Measurements from ENCODE around the gene SFRP2. TPM values are rescaled to one million over a fixed set of nuclear protein-coding genes. Genes with fewer than 3 reads are reported as not detected.

SFRP2 gene
- total RNA-seq, 1 donor from 2014 or later = 49.8 TPM

DNA sequence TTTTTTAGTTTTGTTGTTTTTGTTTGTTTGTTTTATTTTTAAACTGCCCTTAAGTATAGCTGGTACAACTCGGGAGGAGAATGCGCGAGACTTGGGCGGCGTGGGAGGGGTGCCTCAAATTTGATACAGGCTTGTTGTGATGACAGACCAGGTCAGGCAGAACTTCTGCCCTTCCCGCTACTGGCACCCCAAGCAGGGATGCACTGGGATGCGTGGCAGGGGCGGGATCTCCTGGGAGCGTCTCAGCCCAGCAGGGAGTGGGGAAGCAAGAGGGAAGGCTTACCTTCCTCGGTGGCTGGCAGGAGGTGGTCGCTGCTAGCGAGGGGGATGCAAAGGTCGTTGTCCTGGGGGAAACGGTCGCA lies 851 bp downstream of the SFRP2 start:
- intact Hi-C loops (cut with DNase I) = loop anchor here (10.0 kb wide), 1 partner anchor 527 kb away; no protein-coding TSS in a partner anchor
- DNase-seq (ENCODE audit: extremely low spot score in 2 of 2) = no peak
- TF ChIP-seq POLR2AphosphoS5 (IDR thresholded peaks at IDR 0.05; ENCODE audit: insufficient read depth in 1 of 2, low read depth in 1 of 2) = no peak
- no peak for TF ChIP-seq POLR2A (IDR thresholded peaks at IDR 0.05)
- TF ChIP-seq, protein P1, sequence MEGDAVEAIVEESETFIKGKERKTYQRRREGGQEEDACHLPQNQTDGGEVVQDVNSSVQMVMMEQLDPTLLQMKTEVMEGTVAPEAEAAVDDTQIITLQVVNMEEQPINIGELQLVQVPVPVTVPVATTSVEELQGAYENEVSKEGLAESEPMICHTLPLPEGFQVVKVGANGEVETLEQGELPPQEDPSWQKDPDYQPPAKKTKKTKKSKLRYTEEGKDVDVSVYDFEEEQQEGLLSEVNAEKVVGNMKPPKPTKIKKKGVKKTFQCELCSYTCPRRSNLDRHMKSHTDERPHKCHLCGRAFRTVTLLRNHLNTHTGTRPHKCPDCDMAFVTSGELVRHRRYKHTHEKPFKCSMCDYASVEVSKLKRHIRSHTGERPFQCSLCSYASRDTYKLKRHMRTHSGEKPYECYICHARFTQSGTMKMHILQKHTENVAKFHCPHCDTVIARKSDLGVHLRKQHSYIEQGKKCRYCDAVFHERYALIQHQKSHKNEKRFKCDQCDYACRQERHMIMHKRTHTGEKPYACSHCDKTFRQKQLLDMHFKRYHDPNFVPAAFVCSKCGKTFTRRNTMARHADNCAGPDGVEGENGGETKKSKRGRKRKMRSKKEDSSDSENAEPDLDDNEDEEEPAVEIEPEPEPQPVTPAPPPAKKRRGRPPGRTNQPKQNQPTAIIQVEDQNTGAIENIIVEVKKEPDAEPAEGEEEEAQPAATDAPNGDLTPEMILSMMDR (IDR thresholded peaks at IDR 0.05) = no peak
- H3K27ac ChIP-seq = peak overlapping the region; percentile 41
- H3K4me3 ChIP-seq = peak overlapping the region; percentile 38 to 50
- no peaks in the 10 kb centered on the region for H3K9me3 ChIP-seq
- peaks cover 8% of the 10 kb centered on the region for H3K27me3 ChIP-seq
- H3K4me1 ChIP-seq = peaks cover 43% of the 10 kb centered on the region
- H3K36me3 ChIP-seq = no peaks in the 10 kb centered on the region

DNA sequence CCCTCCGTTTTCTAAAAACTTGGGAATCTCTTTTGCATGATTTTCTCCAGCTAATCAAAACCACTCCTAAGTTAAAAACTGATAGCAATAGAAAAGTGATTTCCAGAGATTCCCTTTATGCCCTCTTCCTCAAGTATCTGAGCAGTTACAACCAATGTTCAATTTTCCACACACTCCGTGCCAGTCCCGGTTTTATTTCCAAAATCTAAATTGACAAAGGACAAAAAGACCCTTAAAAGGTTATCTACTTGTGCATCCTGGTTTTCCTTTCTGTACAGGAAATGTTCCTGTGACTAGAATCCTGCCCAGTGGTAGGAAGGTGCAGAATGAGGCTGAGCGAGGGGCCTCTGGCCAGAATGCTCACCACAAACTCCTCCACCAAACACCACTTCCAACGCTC lies 1.3 kb downstream of the SFRP2 start:
- Histone ChIP-seq H3K27me3 (peaks cover 8% of the 10 kb centered on the region), H3K4me3 (peak overlapping the region; percentile 38 to 50), H3K27ac (no peak overlapping the region), H3K9me3 (no peaks in the 10 kb centered on the region), H3K36me3 (no peaks in the 10 kb centered on the region), H3K4me1 (peaks cover 38% of the 10 kb centered on the region)
- intact Hi-C loops (cut with DNase I) = loop anchor here (10.0 kb wide), 1 partner anchor 527 kb away; no protein-coding TSS in a partner anchor
- TF ChIP-seq POLR2A (IDR thresholded peaks at IDR 0.05) (no peak), POLR2AphosphoS5 (IDR thresholded peaks at IDR 0.05; ENCODE audit: insufficient read depth in 1 of 2, low read depth in 1 of 2) (no peak)
- TF ChIP-seq, protein P1 (IDR thresholded peaks at IDR 0.05) = no peak
- DNase-seq (ENCODE audit: extremely low spot score in 2 of 2) = no peak

DNA sequence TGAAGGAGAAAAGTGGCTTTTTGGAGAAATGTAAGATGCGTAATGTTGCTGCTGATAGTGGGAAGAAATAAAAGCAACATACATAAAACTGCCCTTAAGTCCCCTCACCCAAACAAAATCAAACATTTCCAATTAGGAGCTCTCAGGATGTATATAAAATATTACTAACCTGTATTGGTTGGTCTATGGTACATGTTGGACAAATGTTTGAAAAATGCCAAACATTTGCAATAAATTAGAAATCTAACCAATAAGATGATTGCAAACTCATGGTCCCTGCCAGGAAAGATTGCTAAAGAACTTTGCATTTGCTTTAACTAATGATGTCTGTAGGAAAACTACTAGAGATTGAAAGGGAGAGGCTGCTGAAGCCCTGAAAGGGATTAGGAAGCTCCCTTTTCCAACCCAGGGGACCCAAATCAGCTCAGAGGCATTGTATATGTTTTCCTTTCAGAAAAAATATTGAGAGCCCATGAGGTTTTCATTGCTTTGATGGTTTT lies 1.8 kb downstream of the SFRP2 start:
- peak overlapping the region in 1 of 2 donors; percentile 38 for H3K4me3 ChIP-seq

DNA sequence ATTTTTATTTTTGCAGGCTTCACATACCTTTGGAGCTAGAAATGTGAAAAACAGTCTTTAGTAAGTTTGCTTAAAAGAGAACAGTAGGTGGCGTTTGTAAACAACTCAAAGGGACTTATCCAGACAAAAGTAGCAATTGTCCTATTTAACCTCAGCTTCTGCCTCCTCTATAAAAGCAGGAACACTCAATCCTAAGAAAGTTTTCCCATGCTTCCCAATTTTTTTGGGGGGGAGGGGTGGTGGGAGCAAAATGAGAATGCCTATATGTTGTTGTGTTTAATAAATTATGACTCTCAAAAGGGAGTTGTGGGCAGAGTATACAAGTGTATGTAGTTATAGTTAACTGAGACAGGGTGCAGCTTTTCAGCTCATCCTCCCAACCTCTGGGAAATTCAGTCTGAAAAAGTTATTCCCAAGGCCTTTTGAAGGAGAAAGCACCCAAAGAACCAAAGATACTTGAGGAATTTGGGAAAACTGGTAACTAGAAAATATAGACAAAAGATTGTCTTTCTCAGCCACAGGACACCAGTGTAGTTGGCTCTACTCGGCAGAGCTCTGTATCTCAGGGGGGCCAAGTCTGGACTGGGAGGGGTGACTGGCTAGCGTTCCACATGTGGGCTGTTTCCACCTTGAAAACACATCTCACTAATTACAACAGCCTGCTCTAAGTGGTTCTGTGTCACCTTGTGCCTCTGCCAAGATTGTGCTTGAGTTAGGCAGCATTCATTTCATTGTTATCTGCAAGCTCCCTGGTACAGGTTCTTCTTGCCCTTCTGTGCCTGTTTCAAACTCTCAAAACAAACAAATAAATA lies 2.8 kb downstream of the SFRP2 start:
- DNase-seq (ENCODE audit: extremely low spot score in 2 of 2) = no peak
- no peak for TF ChIP-seq POLR2A (IDR thresholded peaks at IDR 0.05)
- TF ChIP-seq POLR2AphosphoS5 (IDR thresholded peaks at IDR 0.05; ENCODE audit: insufficient read depth in 1 of 2, low read depth in 1 of 2) = no peak
- TF ChIP-seq, protein P1 (IDR thresholded peaks at IDR 0.05) = peak in 1 of 3 experiments; percentile 23
- H3K27ac ChIP-seq = no peak overlapping the region
- peak overlapping the region in 1 of 2 donors; percentile 3 for H3K4me3 ChIP-seq
- H3K36me3 ChIP-seq = no peaks in the 10 kb centered on the region
- H3K4me1 ChIP-seq = peaks cover 25% of the 10 kb centered on the region
- H3K9me3 ChIP-seq = no peaks in the 10 kb centered on the region
- intact Hi-C loops (cut with DNase I) = loop anchor here (10.0 kb wide), 1 partner anchor 529 kb away; no protein-coding TSS in a partner anchor
- H3K27me3 ChIP-seq = no peaks in the 10 kb centered on the region

More for the DNA sequence above, 1.8 kb downstream of the SFRP2 start:
- Histone ChIP-seq H3K27ac (no peak overlapping the region), H3K36me3 (no peaks in the 10 kb centered on the region), H3K4me1 (peaks cover 33% of the 10 kb centered on the region), H3K9me3 (no peaks in the 10 kb centered on the region), H3K27me3 (peaks cover 4% of the 10 kb centered on the region)
- TF ChIP-seq POLR2A (IDR thresholded peaks at IDR 0.05) (no peak), POLR2AphosphoS5 (IDR thresholded peaks at IDR 0.05; ENCODE audit: insufficient read depth in 1 of 2, low read depth in 1 of 2) (no peak)
- TF ChIP-seq, protein P1 (IDR thresholded peaks at IDR 0.05) = no peak
- intact Hi-C loops (cut with DNase I) = loop anchor here (10.0 kb wide), 1 partner anchor 528 kb away; no protein-coding TSS in a partner anchor
- DNase-seq (ENCODE audit: extremely low spot score in 2 of 2) = no peak
